Measurements from ENCODE around the gene MCM5.

The MCM5 gene

DNA sequence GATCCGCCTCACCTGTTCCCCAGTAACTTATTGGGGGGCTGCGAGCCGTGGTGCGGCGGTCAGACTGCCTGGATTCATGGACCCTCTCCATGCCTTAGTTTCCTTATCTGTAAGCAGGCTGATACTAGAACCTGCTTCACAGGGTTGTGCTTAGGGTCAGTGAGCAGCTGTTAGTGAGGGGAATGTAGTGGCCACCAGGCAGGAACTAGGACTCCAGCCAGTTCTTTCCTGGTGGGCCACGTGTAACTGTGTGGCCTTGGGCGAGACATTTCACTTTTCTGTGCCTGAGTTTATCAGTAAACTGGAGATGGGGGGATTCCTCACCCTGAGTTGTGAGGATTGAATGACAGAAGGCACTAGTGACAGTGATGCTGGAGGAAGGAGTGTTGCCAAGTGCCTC lies 24.8 kb downstream of the MCM5 start:
- H3K27me3 ChIP-seq (ENCODE audit: insufficient read depth, low read length), result no peaks in the 10 kb centered on the region
- no peak overlapping the region for H3K27ac ChIP-seq (ENCODE audit: low read length)
- no peak overlapping the region for H3K4me3 ChIP-seq (ENCODE audit: low read length)
- H3K36me3 ChIP-seq (ENCODE audit: insufficient read depth, low read depth, low read length), result peaks cover 86% of the 10 kb centered on the region
- no peak overlapping the region for H3K9ac ChIP-seq (ENCODE audit: low read depth, low read length)
- no peaks in the 10 kb centered on the region for H3K9me3 ChIP-seq (ENCODE audit: insufficient read depth, low read depth, low read length)
- H3K4me1 ChIP-seq (ENCODE audit: insufficient read depth, low read length), result peaks cover 11% of the 10 kb centered on the region

DNA sequence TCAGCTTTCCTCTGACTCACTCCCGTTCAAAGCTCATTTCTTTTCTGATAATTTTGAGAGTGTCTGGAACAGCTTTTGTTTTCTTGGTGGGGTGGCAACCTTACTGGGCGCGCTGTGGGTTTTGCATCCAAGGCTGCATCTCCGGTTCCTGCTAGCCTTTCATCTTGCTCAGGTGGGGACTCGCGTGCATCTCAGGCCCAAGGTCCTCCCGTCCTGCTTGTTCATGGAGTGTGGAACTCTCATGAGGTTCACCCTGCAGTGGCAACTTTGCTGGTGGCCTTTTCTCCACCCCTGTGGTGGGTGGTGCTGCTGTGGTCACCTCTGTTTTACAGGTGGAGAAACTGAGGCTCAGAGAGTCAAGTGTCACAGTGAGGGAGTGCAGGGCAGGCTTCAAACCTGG lies 25.6 kb downstream of the MCM5 start:
- no peak overlapping the region for H3K9ac ChIP-seq (ENCODE audit: low read depth, low read length)
- no peaks in the 10 kb centered on the region for H3K27me3 ChIP-seq (ENCODE audit: insufficient read depth, low read length)
- H3K36me3 ChIP-seq (ENCODE audit: insufficient read depth, low read depth, low read length), result peaks cover 79% of the 10 kb centered on the region
- H3K4me1 ChIP-seq (ENCODE audit: insufficient read depth, low read length), result peaks cover 11% of the 10 kb centered on the region
- no peak overlapping the region for H3K4me3 ChIP-seq (ENCODE audit: low read length)
- H3K27ac ChIP-seq (ENCODE audit: low read length), result no peak overlapping the region
- H3K9me3 ChIP-seq (ENCODE audit: insufficient read depth, low read depth, low read length), result no peaks in the 10 kb centered on the region

- Histone ChIP-seq H3K9me3 (ENCODE audit: insufficient read depth, low read depth, low read length) (no peaks in the 10 kb centered on the region), H3K4me1 (ENCODE audit: insufficient read depth, low read length) (peaks cover 11% of the 10 kb centered on the region), H3K27ac (ENCODE audit: low read length) (no peak overlapping the region), H3K9ac (ENCODE audit: low read depth, low read length) (peak overlapping the region; percentile 1; the same call in 1 of the 2 replicates), H3K27me3 (ENCODE audit: insufficient read depth, low read length) (no peaks in the 10 kb centered on the region), H3K4me3 (ENCODE audit: low read length) (no peak overlapping the region), H3K36me3 (ENCODE audit: insufficient read depth, low read depth, low read length) (peaks cover 75% of the 10 kb centered on the region)
These were observed 26.2 kb downstream of the MCM5 start for GRCh38 chr22:35425971-35426800.

DNA sequence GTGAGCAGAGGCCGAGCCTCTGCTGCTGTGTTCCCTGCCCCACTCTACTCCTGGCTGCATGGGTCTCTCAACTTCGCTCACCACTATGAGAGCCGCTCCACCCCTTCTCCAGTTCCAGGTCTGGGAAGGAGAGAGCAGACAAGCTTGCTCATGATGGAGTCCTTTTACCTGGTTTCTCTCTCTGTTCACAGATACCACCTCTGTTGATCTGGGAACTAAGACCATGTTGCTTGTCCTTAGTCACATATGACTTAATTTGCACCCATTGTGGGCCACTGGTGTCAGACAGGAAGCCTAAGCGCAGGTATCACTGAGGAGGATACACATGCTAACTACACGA lies 26.8 kb downstream of the MCM5 start:
- Histone ChIP-seq H3K9ac (ENCODE audit: low read depth, low read length) (peak overlapping the region; percentile 1; the same call in 1 of the 2 replicates), H3K27me3 (ENCODE audit: insufficient read depth, low read length) (no peaks in the 10 kb centered on the region), H3K9me3 (ENCODE audit: insufficient read depth, low read depth, low read length) (no peaks in the 10 kb centered on the region), H3K36me3 (ENCODE audit: insufficient read depth, low read depth, low read length) (peaks cover 75% of the 10 kb centered on the region), H3K4me1 (ENCODE audit: insufficient read depth, low read length) (peaks cover 11% of the 10 kb centered on the region), H3K27ac (ENCODE audit: low read length) (no peak overlapping the region), H3K4me3 (ENCODE audit: low read length) (no peak overlapping the region)

DNA sequence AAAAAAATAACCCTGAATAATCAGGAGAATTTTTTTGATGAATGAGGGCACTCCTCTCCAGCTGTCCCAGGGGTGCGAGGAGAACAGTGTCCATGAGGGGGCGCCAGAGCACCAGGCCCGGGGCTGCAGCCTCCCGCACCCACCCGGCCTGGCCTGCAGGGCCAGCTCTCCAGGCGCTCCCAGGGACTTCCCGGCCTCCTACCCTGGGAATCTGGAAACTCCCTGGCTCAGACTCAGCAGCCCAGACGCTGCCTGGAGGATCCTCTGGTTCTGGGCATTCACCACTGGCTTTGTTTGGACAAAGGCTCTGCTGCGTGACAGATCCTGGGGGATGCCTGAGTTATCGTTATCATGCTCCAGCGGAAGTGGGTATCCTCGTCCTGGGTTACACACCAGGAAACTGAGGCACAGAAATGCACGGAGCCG lies 31.0 kb downstream of the MCM5 start:
- Histone ChIP-seq H3K4me3 (ENCODE audit: low read length) (no peak overlapping the region), H3K9me3 (ENCODE audit: insufficient read depth, low read depth, low read length) (no peaks in the 10 kb centered on the region), H3K9ac (ENCODE audit: low read depth, low read length) (no peak overlapping the region), H3K36me3 (ENCODE audit: insufficient read depth, low read depth, low read length) (peaks cover 63% of the 10 kb centered on the region), H3K4me1 (ENCODE audit: insufficient read depth, low read length) (peaks cover 7% of the 10 kb centered on the region), H3K27me3 (ENCODE audit: insufficient read depth, low read length) (no peaks in the 10 kb centered on the region), H3K27ac (ENCODE audit: low read length) (no peak overlapping the region)

- no peaks in the 10 kb centered on the region for H3K9me3 ChIP-seq (ENCODE audit: insufficient read depth, low read depth, low read length)
- no peak overlapping the region for H3K9ac ChIP-seq (ENCODE audit: low read depth, low read length)
- H3K27me3 ChIP-seq (ENCODE audit: insufficient read depth, low read length), result no peaks in the 10 kb centered on the region
- H3K36me3 ChIP-seq (ENCODE audit: insufficient read depth, low read depth, low read length), result peaks cover 55% of the 10 kb centered on the region
- H3K4me3 ChIP-seq (ENCODE audit: low read length), result no peak overlapping the region
- H3K27ac ChIP-seq (ENCODE audit: low read length), result no peak overlapping the region
- peaks cover 4% of the 10 kb centered on the region; the same call in 1 of the 2 replicates for H3K4me1 ChIP-seq (ENCODE audit: insufficient read depth, low read length)
These were observed 31.7 kb downstream of the MCM5 start for GRCh38 chr22:35431483-35432227.

- Histone ChIP-seq H3K9me3 (ENCODE audit: insufficient read depth, low read depth, low read length) (no peaks in the 10 kb centered on the region), H3K4me1 (ENCODE audit: insufficient read depth, low read length) (no peaks in the 10 kb centered on the region), H3K36me3 (ENCODE audit: insufficient read depth, low read depth, low read length) (peaks cover 48% of the 10 kb centered on the region), H3K4me3 (ENCODE audit: low read length) (no peak overlapping the region), H3K27ac (ENCODE audit: low read length) (no peak overlapping the region), H3K27me3 (ENCODE audit: insufficient read depth, low read length) (no peaks in the 10 kb centered on the region), H3K9ac (ENCODE audit: low read depth, low read length) (no peak overlapping the region)
These were observed 32.4 kb downstream of the MCM5 start for GRCh38 chr22:35432228-35432905.

DNA sequence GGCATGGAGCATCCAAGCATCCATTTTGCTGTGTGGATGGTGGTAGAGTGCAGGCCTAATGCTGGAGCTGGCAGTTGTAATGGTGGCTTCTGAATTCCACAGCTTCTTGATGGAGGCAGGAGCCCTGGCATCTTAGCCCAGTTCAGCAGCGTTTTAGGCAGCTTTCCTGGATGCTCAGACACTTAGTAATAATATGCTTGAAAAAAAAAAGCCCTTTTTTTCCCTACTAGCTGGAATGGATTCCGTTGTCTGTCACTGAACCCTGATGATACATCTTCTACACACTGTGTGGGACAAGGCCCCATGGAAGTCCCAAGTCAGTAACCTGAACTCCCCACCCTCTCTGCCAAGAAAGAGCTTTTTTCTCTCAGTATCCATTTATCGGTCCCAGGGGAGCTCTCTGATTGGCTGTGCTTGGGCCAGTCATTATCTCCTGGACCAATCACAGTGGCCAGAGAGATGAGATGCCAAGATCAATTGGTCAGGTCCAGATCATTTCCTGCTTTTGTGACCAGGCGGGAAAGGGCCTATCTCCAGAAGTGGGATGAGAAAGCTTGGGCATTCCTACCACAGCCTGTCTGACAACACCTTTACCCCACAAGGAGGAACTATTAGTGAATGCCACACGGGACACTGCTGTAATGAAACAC lies 34.2 kb downstream of the MCM5 start:
- H3K9ac ChIP-seq (ENCODE audit: low read depth, low read length), result no peak overlapping the region
- no peaks in the 10 kb centered on the region for H3K4me1 ChIP-seq (ENCODE audit: insufficient read depth, low read length)
- H3K36me3 ChIP-seq (ENCODE audit: insufficient read depth, low read depth, low read length), result peaks cover 38% of the 10 kb centered on the region
- no peaks in the 10 kb centered on the region for H3K9me3 ChIP-seq (ENCODE audit: insufficient read depth, low read depth, low read length)
- H3K27me3 ChIP-seq (ENCODE audit: insufficient read depth, low read length), result no peaks in the 10 kb centered on the region
- no peak overlapping the region for H3K27ac ChIP-seq (ENCODE audit: low read length)
- H3K4me3 ChIP-seq (ENCODE audit: low read length), result no peak overlapping the region

GRCh38 chr22:35435201-35435740 lies 35.3 kb downstream of the MCM5 start:
- H3K27ac ChIP-seq (ENCODE audit: low read length), result no peak overlapping the region
- H3K27me3 ChIP-seq (ENCODE audit: insufficient read depth, low read length), result no peaks in the 10 kb centered on the region
- H3K4me3 ChIP-seq (ENCODE audit: low read length), result no peak overlapping the region
- no peak overlapping the region for H3K9ac ChIP-seq (ENCODE audit: low read depth, low read length)
- peaks cover 38% of the 10 kb centered on the region for H3K36me3 ChIP-seq (ENCODE audit: insufficient read depth, low read depth, low read length)
- no peaks in the 10 kb centered on the region for H3K4me1 ChIP-seq (ENCODE audit: insufficient read depth, low read length)
- no peaks in the 10 kb centered on the region for H3K9me3 ChIP-seq (ENCODE audit: insufficient read depth, low read depth, low read length)

GRCh38 chr22:35436421-35436820 lies 36.5 kb downstream of the MCM5 start:
- no peak overlapping the region for H3K27ac ChIP-seq (ENCODE audit: low read length)
- H3K4me1 ChIP-seq (ENCODE audit: insufficient read depth, low read length), result no peaks in the 10 kb centered on the region
- no peak overlapping the region for H3K9ac ChIP-seq (ENCODE audit: low read depth, low read length)
- H3K36me3 ChIP-seq (ENCODE audit: insufficient read depth, low read depth, low read length), result peaks cover 32% of the 10 kb centered on the region
- no peaks in the 10 kb centered on the region; the same call in 1 of the 2 replicates for H3K27me3 ChIP-seq (ENCODE audit: insufficient read depth, low read length)
- H3K9me3 ChIP-seq (ENCODE audit: insufficient read depth, low read depth, low read length), result no peaks in the 10 kb centered on the region
- no peak overlapping the region for H3K4me3 ChIP-seq (ENCODE audit: low read length)

DNA sequence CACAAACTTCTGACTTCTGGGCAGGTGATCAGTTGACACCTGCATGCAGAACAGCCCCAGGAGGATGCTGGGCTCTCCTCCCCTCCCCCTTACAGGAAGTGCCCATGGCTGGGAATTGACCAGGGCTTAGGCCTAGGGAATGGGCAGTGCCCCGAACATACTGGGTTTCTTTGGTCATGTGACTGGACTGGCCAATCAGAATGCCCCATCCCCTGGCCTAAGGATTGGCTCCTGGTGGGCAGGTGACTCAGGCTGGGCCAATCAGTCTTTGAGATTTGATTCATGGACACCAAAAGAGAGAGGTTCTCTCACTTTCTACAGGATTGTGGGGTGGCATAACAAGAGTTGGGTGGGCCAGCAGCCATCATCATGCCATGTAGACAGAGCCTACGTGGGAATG lies 37.1 kb downstream of the MCM5 start:
- H3K27ac ChIP-seq (ENCODE audit: low read length), result no peak overlapping the region
- no peaks in the 10 kb centered on the region; the same call in 1 of the 2 replicates for H3K27me3 ChIP-seq (ENCODE audit: insufficient read depth, low read length)
- H3K36me3 ChIP-seq (ENCODE audit: insufficient read depth, low read depth, low read length), result peaks cover 26% of the 10 kb centered on the region
- H3K9me3 ChIP-seq (ENCODE audit: insufficient read depth, low read depth, low read length), result no peaks in the 10 kb centered on the region
- no peak overlapping the region for H3K4me3 ChIP-seq (ENCODE audit: low read length)
- no peaks in the 10 kb centered on the region for H3K4me1 ChIP-seq (ENCODE audit: insufficient read depth, low read length)
- no peak overlapping the region for H3K9ac ChIP-seq (ENCODE audit: low read depth, low read length)
